ENCODE measurements around the gene BANF2. TPM values are rescaled to one million over a fixed set of nuclear protein-coding genes. Genes with fewer than 3 reads are reported as not detected.
A peak's percentile ranks its signal among the peaks of the same experiment; 100 is the strongest.

BANF2 gene
- total RNA-seq, 1 donor from 2014 or later: not detected

DNA sequence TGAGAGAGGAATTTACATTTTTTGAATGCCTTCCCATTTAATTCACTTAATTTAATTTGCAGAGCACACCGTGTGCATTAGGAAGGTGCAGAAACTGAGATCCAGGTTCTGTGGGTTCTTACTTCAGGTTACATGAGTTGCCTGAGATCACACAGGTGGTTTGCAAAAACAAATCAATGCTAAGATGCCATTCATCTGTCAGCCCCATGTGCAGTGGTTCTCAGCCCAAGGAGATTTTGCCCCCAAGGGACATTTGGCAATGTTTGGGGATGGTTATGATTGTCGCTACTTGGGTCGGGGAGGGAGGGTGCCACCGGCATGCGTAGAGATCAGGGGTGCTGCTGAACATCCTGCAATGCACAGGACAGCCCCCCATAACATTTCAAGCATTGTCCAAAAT lies 34.6 kb downstream of the BANF2 start:
- Mint-ChIP-seq H3K4me1 (ENCODE audit: unreplicated experiment) (peaks cover 4% of the 10 kb centered on the region), H3K36me3 (no peaks in the 10 kb centered on the region), H3K4me3 (no peak overlapping the region), H3K9me3 (peaks cover 2% of the 10 kb centered on the region), H3K27me3 (no peaks in the 10 kb centered on the region), H3K27ac (no peak overlapping the region)
- no peak for TF ChIP-seq CTCF (conservative IDR thresholded peaks at IDR 0.05)
- no peak for DNase-seq (ENCODE audit: extremely low spot score, unreplicated experiment)

- H3K9me3 Mint-ChIP-seq: peaks cover 4% of the 10 kb centered on the region
- peaks cover 4% of the 10 kb centered on the region for H3K4me1 Mint-ChIP-seq (ENCODE audit: unreplicated experiment)
- TF ChIP-seq CTCF (conservative IDR thresholded peaks at IDR 0.05): no peak
- H3K27me3 Mint-ChIP-seq: no peaks in the 10 kb centered on the region
- H3K36me3 Mint-ChIP-seq: no peaks in the 10 kb centered on the region
- H3K4me3 Mint-ChIP-seq: no peak overlapping the region
- DNase-seq (ENCODE audit: extremely low spot score, unreplicated experiment): no peak
- H3K27ac Mint-ChIP-seq: peak overlapping the region; percentile 34
Measured at GRCh38 chr20:17735206-17735804, 35.5 kb downstream of the BANF2 start.

GRCh38 chr20:17735959-17736621 lies 36.3 kb downstream of the BANF2 start:
- Mint-ChIP-seq H3K27ac (no peak overlapping the region), H3K36me3 (no peaks in the 10 kb centered on the region), H3K4me3 (no peak overlapping the region), H3K9me3 (peaks cover 4% of the 10 kb centered on the region), H3K4me1 (ENCODE audit: unreplicated experiment) (peaks cover 4% of the 10 kb centered on the region), H3K27me3 (no peaks in the 10 kb centered on the region)
- TF ChIP-seq CTCF (conservative IDR thresholded peaks at IDR 0.05): no peak
- no peak for DNase-seq (ENCODE audit: extremely low spot score, unreplicated experiment)

- H3K9me3 Mint-ChIP-seq: peaks cover 4% of the 10 kb centered on the region
- H3K27ac Mint-ChIP-seq: no peak overlapping the region
- no peak overlapping the region for H3K4me3 Mint-ChIP-seq
- H3K36me3 Mint-ChIP-seq: no peaks in the 10 kb centered on the region
- no peak for TF ChIP-seq CTCF (conservative IDR thresholded peaks at IDR 0.05)
- no peak for DNase-seq (ENCODE audit: extremely low spot score, unreplicated experiment)
- H3K27me3 Mint-ChIP-seq: no peaks in the 10 kb centered on the region
- peaks cover 14% of the 10 kb centered on the region for H3K4me1 Mint-ChIP-seq (ENCODE audit: unreplicated experiment)
Measured at GRCh38 chr20:17738154-17738553, 38.4 kb downstream of the BANF2 start.

DNA sequence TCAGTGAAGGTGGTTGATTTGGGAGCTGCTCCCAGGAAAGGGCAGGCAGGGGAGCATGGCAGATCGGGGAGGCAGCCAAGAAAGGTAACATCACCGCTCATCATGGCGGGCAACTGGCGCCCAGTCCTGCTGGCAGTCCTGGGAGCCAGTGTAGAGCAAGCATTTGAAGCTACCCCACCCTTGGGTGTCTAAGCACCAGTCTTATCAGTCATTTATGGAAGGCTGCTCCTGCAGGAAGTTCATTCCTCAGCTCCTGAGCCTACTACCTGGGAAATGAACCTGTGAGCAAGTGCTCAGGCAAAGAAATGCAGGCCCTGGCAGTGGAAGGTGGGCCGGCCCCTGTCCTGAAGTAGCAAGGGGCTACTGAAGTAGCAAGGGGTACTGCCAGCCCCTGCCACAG lies 41.5 kb downstream of the BANF2 start:
- H3K27ac Mint-ChIP-seq: no peak overlapping the region
- DNase-seq (ENCODE audit: extremely low spot score, unreplicated experiment): no peak
- no peak for TF ChIP-seq CTCF (conservative IDR thresholded peaks at IDR 0.05)
- H3K4me1 Mint-ChIP-seq (ENCODE audit: unreplicated experiment): peaks cover 19% of the 10 kb centered on the region
- H3K9me3 Mint-ChIP-seq: peaks cover 4% of the 10 kb centered on the region
- no peaks in the 10 kb centered on the region for H3K36me3 Mint-ChIP-seq
- no peak overlapping the region for H3K4me3 Mint-ChIP-seq
- H3K27me3 Mint-ChIP-seq: no peaks in the 10 kb centered on the region

Data from type B pancreatic cell (in vitro differentiated cells).